Measurements from ENCODE around the gene SYNRG. TPM values are rescaled to one million over a fixed set of nuclear protein-coding genes. Genes with fewer than 3 reads are reported as not detected.

SYNRG gene
- total and polyA plus RNA-seq, 2 of the 13 experiments (the other 11 are each of a cell fraction or from before 2014, with no cell fraction given): 7.3 to 8.7 TPM

DNA sequence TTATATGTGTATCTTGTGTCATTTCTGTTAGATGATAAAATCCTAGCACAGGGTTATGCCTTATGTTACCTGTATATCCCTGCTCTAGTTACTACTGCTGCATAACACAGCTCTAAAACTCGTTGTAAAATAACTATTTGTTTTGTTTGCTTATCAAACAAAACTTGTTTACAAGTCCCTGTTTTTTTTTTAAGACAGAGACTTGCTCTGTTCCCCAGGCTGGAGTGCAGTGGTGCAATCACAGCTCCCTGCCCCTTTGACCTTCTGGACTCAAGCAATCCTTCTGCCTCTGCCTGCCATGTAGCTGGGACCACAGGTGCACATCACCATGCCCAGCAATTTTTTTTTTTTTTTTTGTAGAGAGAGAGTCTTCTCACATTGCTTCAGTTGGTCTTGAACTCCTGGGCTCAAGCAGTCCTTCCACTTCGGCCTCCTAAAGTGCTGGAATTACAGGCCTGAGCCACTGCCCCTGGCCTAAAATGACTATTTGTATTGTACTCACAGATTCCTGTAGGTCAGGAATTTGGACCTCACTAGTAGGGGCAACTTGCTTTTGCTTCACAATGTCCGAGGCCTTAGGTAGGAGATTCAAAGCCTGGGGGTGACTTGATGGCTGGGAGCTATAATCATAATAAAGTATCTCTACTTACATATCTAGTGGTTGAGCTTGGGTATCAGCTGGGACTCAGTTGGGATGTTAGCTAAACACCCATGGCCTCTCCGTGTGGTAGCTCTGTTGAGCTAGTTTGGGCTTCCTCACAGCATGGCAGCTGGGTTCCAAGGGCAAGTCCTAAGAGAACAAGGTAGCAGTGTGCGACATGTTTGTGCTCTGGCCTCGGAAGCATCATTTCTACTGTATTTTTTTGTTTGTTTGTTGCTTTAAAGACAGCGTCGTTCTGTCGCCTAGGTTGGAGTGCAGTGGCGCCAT is 106.9 kb downstream of the SYNRG start (continued):
- TF ChIP-seq, protein P1, sequence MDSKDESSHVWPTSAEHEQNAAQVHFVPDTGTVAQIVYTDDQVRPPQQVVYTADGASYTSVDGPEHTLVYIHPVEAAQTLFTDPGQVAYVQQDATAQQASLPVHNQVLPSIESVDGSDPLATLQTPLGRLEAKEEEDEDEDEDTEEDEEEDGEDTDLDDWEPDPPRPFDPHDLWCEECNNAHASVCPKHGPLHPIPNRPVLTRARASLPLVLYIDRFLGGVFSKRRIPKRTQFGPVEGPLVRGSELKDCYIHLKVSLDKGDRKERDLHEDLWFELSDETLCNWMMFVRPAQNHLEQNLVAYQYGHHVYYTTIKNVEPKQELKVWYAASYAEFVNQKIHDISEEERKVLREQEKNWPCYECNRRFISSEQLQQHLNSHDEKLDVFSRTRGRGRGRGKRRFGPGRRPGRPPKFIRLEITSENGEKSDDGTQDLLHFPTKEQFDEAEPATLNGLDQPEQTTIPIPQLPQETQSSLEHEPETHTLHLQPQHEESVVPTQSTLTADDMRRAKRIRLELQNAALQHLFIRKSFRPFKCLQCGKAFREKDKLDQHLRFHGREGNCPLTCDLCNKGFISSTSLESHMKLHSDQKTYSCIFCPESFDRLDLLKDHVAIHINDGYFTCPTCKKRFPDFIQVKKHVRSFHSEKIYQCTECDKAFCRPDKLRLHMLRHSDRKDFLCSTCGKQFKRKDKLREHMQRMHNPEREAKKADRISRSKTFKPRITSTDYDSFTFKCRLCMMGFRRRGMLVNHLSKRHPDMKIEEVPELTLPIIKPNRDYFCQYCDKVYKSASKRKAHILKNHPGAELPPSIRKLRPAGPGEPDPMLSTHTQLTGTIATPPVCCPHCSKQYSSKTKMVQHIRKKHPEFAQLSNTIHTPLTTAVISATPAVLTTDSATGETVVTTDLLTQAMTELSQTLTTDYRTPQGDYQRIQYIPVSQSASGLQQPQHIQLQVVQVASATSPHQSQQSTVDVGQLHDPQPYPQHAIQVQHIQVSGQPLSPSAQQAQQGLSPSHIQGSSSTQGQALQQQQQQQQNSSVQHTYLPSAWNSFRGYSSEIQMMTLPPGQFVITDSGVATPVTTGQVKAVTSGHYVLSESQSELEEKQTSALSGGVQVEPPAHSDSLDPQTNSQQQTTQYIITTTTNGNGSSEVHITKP (CRISPR knock-in tag; IDR thresholded peaks at IDR 0.05; ENCODE audit: low read depth): no peak
- TF ChIP-seq, protein P2, sequence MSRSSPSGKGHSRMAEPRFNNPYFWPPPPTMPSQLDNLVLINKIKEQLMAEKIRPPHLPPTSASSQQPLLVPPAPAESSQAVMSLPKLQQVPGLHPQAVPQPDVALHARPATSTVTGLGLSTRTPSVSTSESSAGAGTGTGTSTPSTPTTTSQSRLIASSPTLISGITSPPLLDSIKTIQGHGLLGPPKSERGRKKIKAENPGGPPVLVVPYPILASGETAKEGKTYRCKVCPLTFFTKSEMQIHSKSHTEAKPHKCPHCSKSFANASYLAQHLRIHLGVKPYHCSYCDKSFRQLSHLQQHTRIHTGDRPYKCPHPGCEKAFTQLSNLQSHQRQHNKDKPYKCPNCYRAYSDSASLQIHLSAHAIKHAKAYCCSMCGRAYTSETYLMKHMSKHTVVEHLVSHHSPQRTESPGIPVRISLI (CRISPR knock-in tag; IDR thresholded peaks at IDR 0.05; ENCODE audit: borderline replicate concordance): peak; percentile 100
- TF ChIP-seq KLF12 (CRISPR knock-in tag; IDR thresholded peaks at IDR 0.05; ENCODE audit: borderline replicate concordance) (0 out of 2 replicates have a peak, but pooled peaks have one; percentile 22), NCOA2 (CRISPR knock-in tag; IDR thresholded peaks at IDR 0.05) (peak; percentile 88), ATM (IDR thresholded peaks at IDR 0.05; ENCODE audit: borderline replicate concordance) (peak; percentile 19; the same call in 1 of the 2 replicates)
- TF ChIP-seq, protein P3, sequence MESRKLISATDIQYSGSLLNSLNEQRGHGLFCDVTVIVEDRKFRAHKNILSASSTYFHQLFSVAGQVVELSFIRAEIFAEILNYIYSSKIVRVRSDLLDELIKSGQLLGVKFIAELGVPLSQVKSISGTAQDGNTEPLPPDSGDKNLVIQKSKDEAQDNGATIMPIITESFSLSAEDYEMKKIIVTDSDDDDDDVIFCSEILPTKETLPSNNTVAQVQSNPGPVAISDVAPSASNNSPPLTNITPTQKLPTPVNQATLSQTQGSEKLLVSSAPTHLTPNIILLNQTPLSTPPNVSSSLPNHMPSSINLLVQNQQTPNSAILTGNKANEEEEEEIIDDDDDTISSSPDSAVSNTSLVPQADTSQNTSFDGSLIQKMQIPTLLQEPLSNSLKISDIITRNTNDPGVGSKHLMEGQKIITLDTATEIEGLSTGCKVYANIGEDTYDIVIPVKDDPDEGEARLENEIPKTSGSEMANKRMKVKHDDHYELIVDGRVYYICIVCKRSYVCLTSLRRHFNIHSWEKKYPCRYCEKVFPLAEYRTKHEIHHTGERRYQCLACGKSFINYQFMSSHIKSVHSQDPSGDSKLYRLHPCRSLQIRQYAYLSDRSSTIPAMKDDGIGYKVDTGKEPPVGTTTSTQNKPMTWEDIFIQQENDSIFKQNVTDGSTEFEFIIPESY (CRISPR knock-in tag; IDR thresholded peaks at IDR 0.05): peak; percentile 29; the same call in 1 of the 2 replicates
- TF ChIP-seq, protein P4, sequence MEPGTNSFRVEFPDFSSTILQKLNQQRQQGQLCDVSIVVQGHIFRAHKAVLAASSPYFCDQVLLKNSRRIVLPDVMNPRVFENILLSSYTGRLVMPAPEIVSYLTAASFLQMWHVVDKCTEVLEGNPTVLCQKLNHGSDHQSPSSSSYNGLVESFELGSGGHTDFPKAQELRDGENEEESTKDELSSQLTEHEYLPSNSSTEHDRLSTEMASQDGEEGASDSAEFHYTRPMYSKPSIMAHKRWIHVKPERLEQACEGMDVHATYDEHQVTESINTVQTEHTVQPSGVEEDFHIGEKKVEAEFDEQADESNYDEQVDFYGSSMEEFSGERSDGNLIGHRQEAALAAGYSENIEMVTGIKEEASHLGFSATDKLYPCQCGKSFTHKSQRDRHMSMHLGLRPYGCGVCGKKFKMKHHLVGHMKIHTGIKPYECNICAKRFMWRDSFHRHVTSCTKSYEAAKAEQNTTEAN (CRISPR knock-in tag; conservative IDR thresholded peaks at IDR 0.05): 0 out of 2 replicates have a peak, but pooled peaks have one; percentile 53
- TF ChIP-seq, protein P5, sequence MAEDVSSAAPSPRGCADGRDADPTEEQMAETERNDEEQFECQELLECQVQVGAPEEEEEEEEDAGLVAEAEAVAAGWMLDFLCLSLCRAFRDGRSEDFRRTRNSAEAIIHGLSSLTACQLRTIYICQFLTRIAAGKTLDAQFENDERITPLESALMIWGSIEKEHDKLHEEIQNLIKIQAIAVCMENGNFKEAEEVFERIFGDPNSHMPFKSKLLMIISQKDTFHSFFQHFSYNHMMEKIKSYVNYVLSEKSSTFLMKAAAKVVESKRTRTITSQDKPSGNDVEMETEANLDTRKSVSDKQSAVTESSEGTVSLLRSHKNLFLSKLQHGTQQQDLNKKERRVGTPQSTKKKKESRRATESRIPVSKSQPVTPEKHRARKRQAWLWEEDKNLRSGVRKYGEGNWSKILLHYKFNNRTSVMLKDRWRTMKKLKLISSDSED (CRISPR knock-in tag; IDR thresholded peaks at IDR 0.05): no peak
- TF ChIP-seq, protein P6, sequence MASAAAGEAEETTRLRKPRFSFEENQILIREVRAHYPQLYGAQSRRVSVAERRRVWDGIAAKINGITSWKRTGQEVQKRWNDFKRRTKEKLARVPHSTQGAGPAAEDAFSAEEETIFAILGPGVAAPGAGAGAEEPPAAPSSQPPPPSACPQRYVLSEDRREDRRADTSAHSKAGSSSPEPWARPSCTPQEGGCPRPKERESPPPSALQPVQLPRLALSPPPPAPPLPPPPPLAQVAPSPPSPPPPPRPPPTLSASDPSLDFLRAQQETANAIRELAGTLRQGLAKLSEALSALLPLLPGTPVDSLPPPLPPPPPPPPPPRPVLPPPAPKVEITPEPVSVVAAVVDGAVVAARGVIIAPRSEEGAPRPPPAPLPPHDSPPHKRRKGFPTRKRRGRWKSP (CRISPR knock-in tag; IDR thresholded peaks at IDR 0.05): peak; percentile 56; the same call in 1 of the 2 replicates
- TF ChIP-seq, protein P7, sequence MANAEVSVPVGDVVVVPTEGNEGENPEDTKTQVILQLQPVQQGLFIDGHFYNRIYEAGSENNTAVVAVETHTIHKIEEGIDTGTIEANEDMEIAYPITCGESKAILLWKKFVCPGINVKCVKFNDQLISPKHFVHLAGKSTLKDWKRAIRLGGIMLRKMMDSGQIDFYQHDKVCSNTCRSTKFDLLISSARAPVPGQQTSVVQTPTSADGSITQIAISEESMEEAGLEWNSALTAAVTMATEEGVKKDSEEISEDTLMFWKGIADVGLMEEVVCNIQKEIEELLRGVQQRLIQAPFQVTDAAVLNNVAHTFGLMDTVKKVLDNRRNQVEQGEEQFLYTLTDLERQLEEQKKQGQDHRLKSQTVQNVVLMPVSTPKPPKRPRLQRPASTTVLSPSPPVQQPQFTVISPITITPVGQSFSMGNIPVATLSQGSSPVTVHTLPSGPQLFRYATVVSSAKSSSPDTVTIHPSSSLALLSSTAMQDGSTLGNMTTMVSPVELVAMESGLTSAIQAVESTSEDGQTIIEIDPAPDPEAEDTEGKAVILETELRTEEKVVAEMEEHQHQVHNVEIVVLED (CRISPR knock-in tag; IDR thresholded peaks at IDR 0.05; ENCODE audit: borderline replicate concordance): peak; percentile 46; the same call in 1 of the 2 replicates

Measured in HepG2 (cell line).